Mucosa of descending colon (tissue), 3 donors: ENCODE results near the gene ITGB2. TPM values are rescaled to one million over a fixed set of nuclear protein-coding genes. Genes with fewer than 3 reads are reported as not detected.

ENCODE experiments used
- ATAC-seq: fragments of 200-7000 bp; cut with Tn5 transposase; one replicate; pipeline ENCODE4 v1.9.1; 2020; ENCODE audit warnings: mild to moderate bottlenecking, moderate library complexity
- DNase-seq, 3 donors: peaks; one replicate each; pipeline ENCODE4 v3.0.0-alpha.2; 2020
- H3K36me3 ChIP-seq: fragments of 200-600 bp; one replicate; pipeline ENCODE4 v1.8.0; 2021; ENCODE audit warnings: low read depth, mild to moderate bottlenecking
- H3K4me1 ChIP-seq: fragments of 200-600 bp; one replicate; pipeline ENCODE4 v1.8.0; 2021; ENCODE audit warnings: low read depth, mild to moderate bottlenecking
- H3K4me3 ChIP-seq: fragments of 200-600 bp; one replicate; pipeline ENCODE4 v1.8.0; 2021; ENCODE audit warnings: mild to moderate bottlenecking
- H3K9me3 ChIP-seq: fragments of 200-600 bp; one replicate; pipeline ENCODE4 v1.8.0; 2021; ENCODE audit warnings: mild to moderate bottlenecking
- intact Hi-C, 2 donors: fragments of 100-400 bp; cut with DNase I in 1 of 2; cut with micrococcal nuclease in 1 of 2; formaldehyde crosslinking; loops; one replicate each; pipeline versions ENCODE4 v1.11.0 to v1.11.1; 2022; cut with DNase I, micrococcal nuclease
- total RNA-seq, 3 donors: library from RNA; stranded (reverse); fragmentation: NEBNext Ultra II Directional in 2 of 3; extraction: Animal tissue kit (Norgen Biotek cat#: 25700) in 2 of 3; gene quantifications; one replicate each; pipeline versions ENCODE4 v1.2.1 to v1.2.4, GENCODE V29; 2021 to 2023
- TF ChIP-seq, protein P1 (sequence below): fragments of 200-600 bp; IDR thresholded peaks from one replicate; pipeline ENCODE4 v1.8.0; 2022; ENCODE audit warnings: antibody characterized with exemption, mild to moderate bottlenecking
- donor health status: DM: no; HTN: no; CAD: no; lungs with moderate emphysema.
- donor health status: DM: no; HTN: no; CAD: no.
- donor health status: DM: no; HTN: yes; CAD: no.

The ITGB2 gene
- total RNA-seq, 3 donors from 2014 or later = 10.8 to 52.3 (median 51.1) TPM

DNA sequence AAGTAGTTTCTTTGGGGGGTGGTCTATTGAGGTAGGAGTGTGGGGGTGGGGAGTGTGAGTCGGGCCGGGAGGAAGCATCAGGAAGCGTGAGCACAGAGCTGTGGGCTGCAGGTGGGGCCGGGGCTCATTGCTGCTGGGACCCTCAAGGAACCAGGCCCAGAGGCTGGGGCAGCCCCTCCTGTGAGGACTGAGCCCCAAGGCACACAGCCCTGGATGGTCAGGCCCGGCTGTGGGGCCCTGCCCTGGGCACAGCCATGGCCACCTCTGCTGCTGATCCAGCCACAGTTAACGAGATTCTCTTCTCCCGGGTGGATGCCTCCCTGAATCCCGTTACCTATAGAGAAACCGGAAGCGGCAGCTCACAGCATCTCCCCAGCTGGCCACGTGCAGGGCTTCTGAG, 79.9 kb downstream of the ITGB2 start:
- H3K4me3 ChIP-seq = no peak overlapping the region
- H3K9me3 ChIP-seq = no peaks in the 10 kb centered on the region
- H3K4me1 ChIP-seq = peaks cover 8% of the 10 kb centered on the region
- DNase-seq = no peak
- intact Hi-C loops = no loop called here
- H3K36me3 ChIP-seq = no peaks in the 10 kb centered on the region
- TF ChIP-seq, protein P1, sequence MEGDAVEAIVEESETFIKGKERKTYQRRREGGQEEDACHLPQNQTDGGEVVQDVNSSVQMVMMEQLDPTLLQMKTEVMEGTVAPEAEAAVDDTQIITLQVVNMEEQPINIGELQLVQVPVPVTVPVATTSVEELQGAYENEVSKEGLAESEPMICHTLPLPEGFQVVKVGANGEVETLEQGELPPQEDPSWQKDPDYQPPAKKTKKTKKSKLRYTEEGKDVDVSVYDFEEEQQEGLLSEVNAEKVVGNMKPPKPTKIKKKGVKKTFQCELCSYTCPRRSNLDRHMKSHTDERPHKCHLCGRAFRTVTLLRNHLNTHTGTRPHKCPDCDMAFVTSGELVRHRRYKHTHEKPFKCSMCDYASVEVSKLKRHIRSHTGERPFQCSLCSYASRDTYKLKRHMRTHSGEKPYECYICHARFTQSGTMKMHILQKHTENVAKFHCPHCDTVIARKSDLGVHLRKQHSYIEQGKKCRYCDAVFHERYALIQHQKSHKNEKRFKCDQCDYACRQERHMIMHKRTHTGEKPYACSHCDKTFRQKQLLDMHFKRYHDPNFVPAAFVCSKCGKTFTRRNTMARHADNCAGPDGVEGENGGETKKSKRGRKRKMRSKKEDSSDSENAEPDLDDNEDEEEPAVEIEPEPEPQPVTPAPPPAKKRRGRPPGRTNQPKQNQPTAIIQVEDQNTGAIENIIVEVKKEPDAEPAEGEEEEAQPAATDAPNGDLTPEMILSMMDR = no peak
- ATAC-seq = no peak

DNA sequence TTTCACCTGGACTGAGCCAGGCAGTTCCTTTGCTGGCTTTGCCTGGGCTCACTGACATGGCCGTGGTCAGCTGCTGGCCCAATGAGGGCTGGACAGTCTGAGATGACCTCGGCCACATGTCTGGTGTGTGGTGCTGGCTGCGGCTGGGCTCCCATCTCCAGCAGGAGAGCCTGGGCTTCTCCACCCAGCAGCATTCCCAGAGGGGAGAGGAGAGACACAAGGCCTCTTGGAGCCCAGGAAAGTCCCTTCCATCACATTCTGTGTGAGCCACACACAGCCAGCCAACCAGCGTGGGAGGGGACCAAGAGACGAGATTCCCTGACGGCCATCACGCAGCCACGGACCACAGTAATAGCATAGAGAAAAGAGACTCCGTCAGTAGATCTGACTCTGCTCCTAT, 81.7 kb downstream of the ITGB2 start:
- TF ChIP-seq, protein P1 = no peak
- no peaks in the 10 kb centered on the region for H3K9me3 ChIP-seq
- no peaks in the 10 kb centered on the region for H3K36me3 ChIP-seq
- no peak overlapping the region for H3K4me3 ChIP-seq
- DNase-seq = peak in 1 of 3 donors; percentile 21
- peaks cover 10% of the 10 kb centered on the region for H3K4me1 ChIP-seq
- no peak for ATAC-seq
- intact Hi-C loops = no loop called here

DNA sequence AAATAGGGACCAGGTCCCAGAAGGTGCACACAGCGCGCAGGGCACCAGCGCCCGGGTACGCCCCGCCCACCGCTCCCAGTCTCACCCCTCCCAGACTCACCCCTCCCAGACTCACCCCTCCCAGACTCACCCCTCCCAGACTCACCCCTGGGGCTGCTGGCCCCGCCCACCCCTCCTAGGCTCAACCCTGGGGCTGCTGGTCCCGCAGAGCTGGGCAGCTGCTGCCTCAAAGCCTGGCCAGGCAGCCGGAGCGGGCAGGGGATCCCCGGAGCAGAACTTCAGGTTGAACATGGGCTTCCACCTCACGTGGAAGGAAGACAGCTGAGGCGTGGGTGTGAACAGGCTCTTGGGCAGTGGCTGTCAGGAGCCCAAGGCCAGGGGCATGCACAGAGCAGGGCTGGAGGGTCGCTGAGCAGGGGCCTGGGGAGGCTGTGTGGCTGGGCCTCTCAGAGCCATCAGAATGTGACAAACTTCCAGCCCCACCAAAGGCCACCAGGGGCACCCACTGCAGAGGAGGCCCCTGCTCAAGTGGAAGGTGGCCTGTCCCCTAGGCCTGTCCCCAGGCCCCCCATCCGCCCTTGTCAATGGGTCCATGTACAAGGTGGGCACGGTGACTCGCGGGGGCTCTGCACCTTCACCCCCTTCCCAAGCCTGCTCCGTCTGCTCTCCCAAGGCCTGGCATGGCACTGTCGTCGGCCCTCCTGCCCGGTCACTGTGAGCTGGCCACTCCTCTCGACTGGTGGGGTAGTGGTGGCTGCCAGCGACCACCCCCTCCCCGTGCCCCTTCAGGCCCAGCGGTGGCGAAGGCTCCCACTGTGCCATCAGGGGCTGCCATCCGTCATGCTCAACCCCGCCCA, 82.4 kb downstream of the ITGB2 start:
- H3K4me1 ChIP-seq = peaks cover 10% of the 10 kb centered on the region
- peak in 1 of 3 donors; percentile 66 for DNase-seq
- intact Hi-C loops = no loop called here
- no peaks in the 10 kb centered on the region for H3K9me3 ChIP-seq
- H3K36me3 ChIP-seq = no peaks in the 10 kb centered on the region
- ATAC-seq = peak; percentile 46
- no peak overlapping the region for H3K4me3 ChIP-seq
- TF ChIP-seq, protein P1 = no peak

DNA sequence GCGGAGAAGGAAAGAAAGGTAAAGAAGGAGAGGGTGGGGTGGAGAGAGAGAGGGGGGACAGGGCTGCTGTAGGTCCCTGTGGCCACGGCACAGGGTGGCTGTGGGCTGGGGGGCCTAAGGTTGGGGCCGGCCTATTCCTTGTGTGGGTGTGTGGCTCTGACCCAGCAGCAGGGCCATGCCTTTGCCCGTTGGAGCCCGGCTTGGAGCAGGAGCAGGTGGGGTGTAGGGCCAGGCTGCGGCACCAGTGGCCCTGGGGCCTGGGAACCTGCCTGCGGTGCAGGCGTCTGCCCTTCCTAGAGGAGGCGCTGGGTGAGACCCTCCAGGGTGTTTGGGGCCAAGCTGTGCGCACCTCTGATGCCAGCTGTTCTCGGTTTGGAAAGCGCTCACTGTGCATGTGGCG, 83.2 kb downstream of the ITGB2 start:
- ATAC-seq (no peak), DNase-seq (peak in 1 of 3 donors; percentile 21)
- H3K9me3 ChIP-seq = no peaks in the 10 kb centered on the region

DNA sequence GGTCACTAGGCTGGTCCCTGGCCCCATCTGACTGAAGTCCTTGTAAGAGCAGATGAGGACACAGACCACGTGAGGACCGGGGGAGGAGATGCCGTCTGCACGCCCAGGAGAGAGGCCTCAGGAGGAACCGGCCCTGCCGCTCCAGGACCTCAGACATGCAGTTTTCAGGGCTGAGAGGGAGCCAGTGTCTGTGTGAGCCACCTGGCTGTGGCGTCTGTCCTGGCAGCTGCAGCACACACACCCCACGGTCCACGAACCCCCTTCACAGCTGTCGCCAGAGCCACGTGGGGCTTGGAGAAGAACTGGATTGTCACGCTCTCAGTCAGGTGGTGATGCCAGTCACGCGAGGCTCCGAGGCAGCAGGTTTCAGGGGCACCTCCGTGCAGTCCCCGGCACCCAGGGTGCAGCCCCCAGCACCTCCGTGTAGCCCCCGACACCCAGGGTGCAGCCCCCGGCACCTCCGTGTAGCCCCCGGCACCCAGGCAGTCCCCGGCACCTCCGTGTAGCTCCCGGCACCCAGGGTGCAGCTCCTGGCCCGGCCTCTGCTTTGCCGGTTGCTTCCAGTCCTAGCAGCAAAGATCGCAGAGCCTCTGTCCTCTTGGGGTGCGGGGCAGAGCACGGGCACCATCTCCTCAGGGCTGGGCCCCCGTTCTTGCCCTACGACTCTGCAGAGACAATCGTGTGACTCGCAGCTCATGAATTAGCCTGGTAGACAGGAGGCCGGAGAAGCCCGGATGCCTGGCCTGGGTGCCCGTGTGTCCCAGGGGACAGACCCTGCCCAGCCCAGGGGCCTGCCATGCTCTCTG, 83.8 kb downstream of the ITGB2 start:
- DNase-seq (peak in 2 of 3 donors; percentile 52 to 53), ATAC-seq (peak; percentile 64)
- Histone ChIP-seq H3K9me3 (no peaks in the 10 kb centered on the region), H3K4me3 (no peak overlapping the region), H3K36me3 (no peaks in the 10 kb centered on the region), H3K4me1 (peaks cover 10% of the 10 kb centered on the region)
- intact Hi-C loops = no loop called here
- TF ChIP-seq, protein P1 = no peak

More for the DNA sequence above, 83.2 kb downstream of the ITGB2 start:
- intact Hi-C loops = no loop called here
- peaks cover 10% of the 10 kb centered on the region for H3K4me1 ChIP-seq
- H3K4me3 ChIP-seq = no peak overlapping the region
- H3K36me3 ChIP-seq = no peaks in the 10 kb centered on the region
- TF ChIP-seq, protein P1 = no peak
